Spleen (tissue), 11 donors: ENCODE results near the gene CDH13. TPM values are rescaled to one million over a fixed set of nuclear protein-coding genes. Genes with fewer than 3 reads are reported as not detected.

Experiments used
- DNase-seq: peaks from one replicate; pipeline ENCODE4 v3.0.0-alpha.2; 2020
- H3K27ac ChIP-seq, 8 donors: fragments of 200-600 bp; sonication (generic) in 7 of 8; 1 replicate in 4 of 8; 2 replicates in 4 of 8; pipeline versions ENCODE4 v1.5.0 to v1.8.0; 2016 to 2021; ENCODE audit warnings: inconsistent platforms in 4 of 8, mild to moderate bottlenecking in 4 of 8, moderate library complexity in 1 of 8
- H3K27me3 ChIP-seq, 7 donors: fragments of 200-600 bp; sonication (generic) in 6 of 7; replicated peaks in 1 of 7; 1 replicate in 4 of 7; 2 replicates in 3 of 7; pipeline versions ENCODE4 v1.5.0 to v1.8.0; 2016 to 2021; ENCODE audit warnings: inconsistent platforms in 3 of 7, mild to moderate bottlenecking in 1 of 7
- H3K36me3 ChIP-seq, 6 donors: fragments of 200-600 bp; sonication (generic) in 5 of 6; 1 replicate in 4 of 6; 2 replicates in 2 of 6; pipeline versions ENCODE4 v1.5.0 to v1.8.0; 2016 to 2021; ENCODE audit warnings: inconsistent platforms in 2 of 6
- H3K4me1 ChIP-seq, 6 donors: fragments of 200-600 bp; sonication (generic) in 5 of 6; 1 replicate in 3 of 6; 2 replicates in 3 of 6; pipeline versions ENCODE4 v1.5.0 to v1.8.0; 2016 to 2021; ENCODE audit warnings: inconsistent platforms in 3 of 6
- H3K4me3 ChIP-seq, 8 donors: fragments of 200-600 bp; sonication (generic) in 7 of 8; 1 replicate in 4 of 8; 2 replicates in 4 of 8; pipeline versions ENCODE4 v1.5.0 to v1.8.0; 2016 to 2021; ENCODE audit warnings: inconsistent platforms in 4 of 8, mild to moderate bottlenecking in 4 of 8, moderate library complexity in 2 of 8
- H3K9me3 ChIP-seq, 8 donors: fragments of 200-600 bp; sonication (generic) in 7 of 8; 1 replicate in 4 of 8; 2 replicates in 4 of 8; pipeline versions ENCODE4 v1.5.0 to v1.8.0; 2016 to 2021; ENCODE audit warnings: inconsistent platforms in 4 of 8
- CTCF ChIP-seq, 11 experiments: fragments of 200-600 bp in 7 of 11; fragments of 450-650 bp in 4 of 11; sonication (generic) in 4 of 11; IDR thresholded peaks in 8 of 11; conservative IDR thresholded peaks in 3 of 11; 1 replicate in 7 of 11; 2 replicates in 4 of 11; pipeline versions ENCODE4 v1.4.0 to v1.8.0; 2016 to 2021; ENCODE audit warnings: antibody characterized with exemption in 11 of 11, inconsistent platforms in 4 of 11, mild to moderate bottlenecking in 1 of 11
- POLR2A ChIP-seq, 3 donors: fragments of 450-650 bp; IDR thresholded peaks; one replicate each; pipeline ENCODE4 v1.5.1; 2017; ENCODE audit warnings: antibody characterized with exemption in 3 of 3, mild to moderate bottlenecking in 1 of 3
- POLR2AphosphoS5 ChIP-seq, 3 donors: sonication (generic); formaldehyde crosslinking; IDR thresholded peaks; one replicate each; pipeline ENCODE4 v1.5.1; 2017; ENCODE audit warnings: antibody characterized with exemption in 3 of 3
- WGBS, 5 donors: extraction: QIAGEN DNeasy Blood & Tissue Kit in 3 of 5; methylation state at CpG; one replicate each; pipeline versions ENCODE4 v1.1.5 to v1.1.7; 2013 to 2018; 5-methylcytosine and 5-hydroxymethylcytosine counted together
- intact Hi-C: fragments of 100-400 bp; cut with DNase I; formaldehyde crosslinking; loops from one replicate; pipeline ENCODE4 v1.15.0; 2023; ENCODE audit warnings: low total_unique reads
- polyA plus RNA-seq, 3 donors: library from polyadenylated mRNA; stranded (reverse); fragments of 200-250 nt; gene quantifications; one replicate each; pipeline ENCODE4 v1.2.1, GENCODE V29; 2013
- total RNA-seq, 7 donors: library from RNA; depleted of rRNA in 3 of 7; stranded (reverse); fragments of >200 nt in 3 of 7; fragmentation: NEBNext Ultra II Directional in 4 of 7; extraction: Animal tissue kit (Norgen Biotek cat#: 25700) in 4 of 7; gene quantifications; one replicate each; pipeline versions ENCODE4 v1.1.0 to v1.2.1, GENCODE V29; 2016 to 2021
- donor health status: healthy with polysubstance abuse.
- donor health status: DM: no; HTN: no; CAD: no; lungs with moderate emphysema.
- donor health status: DM: no; HTN: no; CAD: no.
- donor health status: Bipolar disorder and iron deficiency.
- donor health status: healthy.
- donor health status: DM: no; HTN: no; CAD: no.
- donor health status: DM: yes; HTN: yes; CAD: no.

The CDH13 gene
- total and polyA plus RNA-seq, 10 donors, result 0.13 to 4.6 (median 1.1) TPM

DNA sequence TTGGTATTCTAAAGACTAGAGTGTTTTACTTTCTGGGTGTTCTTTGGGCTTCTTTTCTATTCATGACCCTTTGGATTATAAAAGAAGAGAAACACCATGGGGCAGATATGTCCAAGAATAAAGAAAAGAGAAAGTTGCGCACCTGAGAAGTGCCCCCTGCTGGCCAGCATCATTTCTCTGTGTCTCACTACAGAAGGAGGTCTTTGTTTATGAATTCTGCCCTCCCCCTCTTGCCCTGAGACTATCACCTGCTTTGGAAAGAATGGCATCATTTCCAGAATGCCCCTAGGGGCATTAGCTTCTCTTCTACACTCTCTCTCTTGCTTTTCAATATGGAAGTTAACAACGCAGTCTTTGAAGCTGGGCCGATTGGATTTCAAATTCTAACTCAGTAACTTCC, 45.0 kb downstream of the CDH13 start:
- DNase-seq, result no peak
- H3K4me3 ChIP-seq, result no peak overlapping the region
- WGBS, 5 donors, result 93 to 96% (median 94%) methylated on average over 3 of the region's 3 CpGs

GRCh38 chr16:82672676-82673075, 45.9 kb downstream of the CDH13 start:
- no peak overlapping the region for H3K4me3 ChIP-seq
- H3K36me3 ChIP-seq, result no peaks in the 10 kb centered on the region
- H3K27ac ChIP-seq, result no peak overlapping the region
- H3K4me1 ChIP-seq, result no peaks in the 10 kb centered on the region
- no peak for DNase-seq
- no peaks in the 10 kb centered on the region for H3K9me3 ChIP-seq
- 68 to 83% (median 78%) methylated on average over 3 of the region's 3 CpGs for WGBS, 5 donors
- no peak for TF ChIP-seq POLR2A (IDR thresholded peaks at IDR 0.05)
- no peak for TF ChIP-seq CTCF (IDR thresholded peaks at IDR 0.05 in 8 of 11, conservative IDR thresholded peaks at IDR 0.05 in 3 of 11)
- no peak for TF ChIP-seq POLR2AphosphoS5 (IDR thresholded peaks at IDR 0.05)
- no peaks in the 10 kb centered on the region for H3K27me3 ChIP-seq
- intact Hi-C loops, result no loop called here

More for the DNA sequence above, 45.0 kb downstream of the CDH13 start:
- no peaks in the 10 kb centered on the region for H3K4me1 ChIP-seq
- TF ChIP-seq CTCF (IDR thresholded peaks at IDR 0.05 in 8 of 11, conservative IDR thresholded peaks at IDR 0.05 in 3 of 11) (peak in 4 of 11 experiments; percentile 9 to 22 (median 20)), POLR2A (IDR thresholded peaks at IDR 0.05) (no peak)
- peaks cover 0 to 6% (median 0%) of the 10 kb centered on the region in 7 donors for H3K27me3 ChIP-seq
- H3K9me3 ChIP-seq, result no peaks in the 10 kb centered on the region
- no peak overlapping the region for H3K27ac ChIP-seq
- H3K36me3 ChIP-seq, result no peaks in the 10 kb centered on the region
- intact Hi-C loops, result no loop called here

DNA sequence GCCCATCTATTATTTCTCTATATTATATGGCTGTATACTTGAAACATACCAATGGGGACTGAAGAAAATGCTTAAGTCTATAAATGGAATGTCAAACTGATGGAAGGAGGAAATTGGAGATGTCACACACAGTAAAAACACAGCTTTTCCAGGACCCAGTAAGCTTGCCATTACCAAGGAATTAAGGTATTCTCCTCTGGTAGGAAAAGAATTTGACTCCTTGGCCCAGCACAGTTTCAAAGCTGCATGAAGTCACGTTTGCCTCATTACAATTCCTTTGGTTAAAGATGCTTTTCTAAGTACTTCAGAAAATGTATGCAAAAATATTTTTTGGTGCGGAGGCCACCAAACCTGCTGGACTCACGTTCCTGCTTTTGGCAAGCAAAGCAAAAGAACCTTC, 48.5 kb downstream of the CDH13 start:
- Histone ChIP-seq H3K9me3 (no peaks in the 10 kb centered on the region), H3K27me3 (no peaks in the 10 kb centered on the region), H3K36me3 (no peaks in the 10 kb centered on the region), H3K4me3 (no peak overlapping the region), H3K4me1 (no peaks in the 10 kb centered on the region), H3K27ac (no peak overlapping the region)
- intact Hi-C loops, result no loop called here
- 69 to 85% (median 72%) methylated on average over 3 of the region's 3 CpGs for WGBS, 5 donors
- TF ChIP-seq CTCF (IDR thresholded peaks at IDR 0.05 in 8 of 11, conservative IDR thresholded peaks at IDR 0.05 in 3 of 11), result no peak
- no peak for DNase-seq

GRCh38 chr16:82681592-82681991, 54.8 kb downstream of the CDH13 start:
- Histone ChIP-seq H3K27ac (no peak overlapping the region), H3K27me3 (peaks cover 0 to 11% (median 0%) of the 10 kb centered on the region in 7 donors), H3K36me3 (no peaks in the 10 kb centered on the region), H3K4me3 (no peak overlapping the region), H3K4me1 (no peaks in the 10 kb centered on the region), H3K9me3 (no peaks in the 10 kb centered on the region)
- no peak for DNase-seq
- intact Hi-C loops, result no loop called here
- no peak for TF ChIP-seq POLR2AphosphoS5 (IDR thresholded peaks at IDR 0.05)
- TF ChIP-seq CTCF (IDR thresholded peaks at IDR 0.05 in 8 of 11, conservative IDR thresholded peaks at IDR 0.05 in 3 of 11), result no peak
- no peak for TF ChIP-seq POLR2A (IDR thresholded peaks at IDR 0.05)
- 86 to 91% (median 89%) methylated on average over 11 of the region's 11 CpGs for WGBS, 5 donors
